HG03095 (cell line): ENCODE results near the gene PROX1.

ENCODE experiments used
- ATAC-seq: cut with Tn5 transposase; IDR thresholded peaks from one replicate; pipeline ENCODE4 v1.9.1; 2021; ENCODE audit warnings: moderate library complexity; ENCODE audit not compliant: unreplicated experiment

The PROX1 gene

GRCh38 chr1:213987927-213988506, at the start of gene PROX1:
Gene PROX1, plus strand, starts transcription at chr1:213987973. Its CDS starts 8,563 bp downstream, at chr1:213996536.
- ATAC-seq: no peak

DNA sequence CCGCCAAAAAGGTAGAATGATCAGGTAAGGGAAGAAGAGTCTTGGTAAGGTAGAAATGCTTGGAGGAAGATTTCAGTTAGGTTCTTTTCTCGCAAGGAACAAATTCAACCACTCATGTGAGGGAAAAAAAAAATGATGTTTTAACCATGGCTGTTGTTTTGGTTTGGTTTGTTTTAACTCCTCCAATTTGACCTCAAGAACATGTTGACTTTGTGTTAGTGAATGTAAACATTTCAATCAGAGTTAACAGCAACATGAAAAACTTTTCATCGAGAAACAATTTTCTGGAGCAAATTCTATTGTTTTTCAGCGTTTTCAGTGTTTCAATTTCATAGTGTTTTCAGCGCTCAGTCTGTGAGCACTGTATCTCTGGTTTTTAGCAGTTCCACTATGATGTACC, 49.0 kb upstream of the PROX1 start:
- ATAC-seq: no peak

DNA sequence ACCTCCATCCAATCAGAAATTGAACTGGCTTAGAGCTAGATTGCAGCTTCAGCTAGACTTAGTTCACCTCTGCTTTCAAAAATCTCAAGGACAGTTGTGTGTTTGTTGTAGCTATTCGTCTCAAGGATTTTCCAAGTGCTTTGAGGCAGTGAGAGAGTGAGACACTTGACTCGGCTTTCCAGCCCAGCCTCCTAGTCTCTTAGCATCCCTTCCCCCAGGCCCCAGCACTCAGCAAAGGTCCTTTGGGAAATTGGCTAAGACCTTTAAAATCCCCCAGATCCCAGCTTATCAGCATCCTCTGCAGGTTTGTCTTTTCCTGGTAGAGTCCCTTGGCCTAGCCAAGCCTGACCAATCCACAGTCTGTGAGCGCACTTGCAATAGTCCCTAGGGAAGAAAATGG, 47.9 kb upstream of the PROX1 start:
- ATAC-seq: no peak

GRCh38 chr1:213940947-213941346, 46.8 kb upstream of the PROX1 start:
- ATAC-seq: no peak

DNA sequence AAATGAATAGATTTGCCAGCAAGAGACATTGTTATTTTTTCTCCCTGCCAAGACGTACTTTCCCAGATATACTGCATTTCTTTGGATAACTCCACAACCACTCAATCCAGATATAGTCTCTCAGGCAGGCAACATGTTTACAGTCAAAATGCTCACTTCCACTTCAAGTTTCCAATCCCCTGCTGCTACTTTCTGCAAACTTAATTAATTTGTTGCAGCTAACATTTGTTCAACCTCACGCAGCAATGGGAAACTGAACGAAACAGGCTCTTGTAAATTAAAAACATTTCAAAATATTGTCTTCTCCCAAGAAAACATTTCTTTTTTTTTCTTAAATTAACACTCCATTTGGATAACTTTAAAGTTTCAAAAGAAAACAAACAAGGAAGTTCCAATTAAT, 45.7 kb upstream of the PROX1 start:
- no peak for ATAC-seq

GRCh38 chr1:213947200-213947801, 40.5 kb upstream of the PROX1 start:
- ATAC-seq: no peak

DNA sequence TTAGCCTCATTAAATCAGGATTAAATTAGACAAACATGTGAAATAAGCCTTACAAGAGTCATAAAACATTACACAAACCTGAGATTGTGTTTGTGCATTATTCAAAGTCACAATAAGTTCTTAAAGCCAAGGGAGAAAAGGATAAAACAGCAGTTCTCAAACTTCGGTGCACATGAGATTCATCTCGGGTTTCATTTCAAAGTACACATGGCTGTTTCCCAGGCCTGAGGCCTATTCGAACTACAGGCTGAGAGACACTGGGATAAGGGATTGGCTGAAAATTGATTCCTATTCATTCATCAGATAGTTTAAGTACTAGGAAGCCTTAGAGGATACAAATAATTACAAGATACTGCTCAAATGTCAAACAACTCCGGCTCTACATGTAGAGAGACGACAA, 35.9 kb upstream of the PROX1 start:
- no peak for ATAC-seq

DNA sequence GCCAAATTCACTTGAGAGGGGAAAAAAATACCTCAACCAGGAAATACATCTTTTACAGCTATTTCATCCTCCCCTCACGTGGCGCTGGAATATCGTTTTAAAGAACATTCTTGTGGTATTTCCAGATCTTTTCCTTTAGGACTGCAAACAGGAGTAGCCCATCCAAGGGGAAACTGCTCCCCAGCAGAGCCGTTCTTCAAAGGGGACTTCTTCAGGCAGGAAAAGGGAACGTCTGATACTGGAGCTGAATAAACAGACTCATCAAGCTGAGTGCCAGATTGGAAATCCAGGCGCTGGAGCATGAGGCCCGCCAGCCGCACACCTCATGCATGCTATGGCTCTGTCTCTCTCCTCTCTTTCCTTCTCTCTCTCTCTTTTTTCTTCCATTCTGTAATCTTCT, 34.0 kb upstream of the PROX1 start:
- ATAC-seq: no peak

DNA sequence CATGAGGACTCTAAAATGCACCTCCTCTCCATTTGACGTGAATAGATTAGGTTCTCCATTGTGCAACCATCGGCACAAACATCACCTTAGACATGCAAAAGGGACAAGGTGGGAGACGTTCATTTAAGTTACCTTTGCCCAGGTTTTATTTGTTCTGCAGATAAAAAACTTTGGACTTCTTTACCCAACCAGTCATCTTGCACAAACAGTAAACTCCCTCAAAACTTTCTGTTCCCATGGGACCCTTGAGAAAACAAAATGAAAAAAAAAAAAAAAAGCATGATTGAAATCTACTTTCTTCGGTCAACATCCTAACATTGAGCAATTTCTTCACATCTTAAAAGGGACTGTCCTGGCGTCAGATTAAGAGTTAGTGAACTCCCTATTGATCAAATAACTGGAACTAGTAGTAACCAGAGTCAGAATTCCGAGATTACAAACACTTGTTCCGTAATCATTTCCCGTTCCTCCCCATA, 31.4 kb upstream of the PROX1 start:
- ATAC-seq: no peak

- ATAC-seq: no peak
Observed at GRCh38 chr1:213958346-213958745, 29.4 kb upstream of the PROX1 start.

- no peak for ATAC-seq
Observed at GRCh38 chr1:213960963-213961362, 26.8 kb upstream of the PROX1 start.

DNA sequence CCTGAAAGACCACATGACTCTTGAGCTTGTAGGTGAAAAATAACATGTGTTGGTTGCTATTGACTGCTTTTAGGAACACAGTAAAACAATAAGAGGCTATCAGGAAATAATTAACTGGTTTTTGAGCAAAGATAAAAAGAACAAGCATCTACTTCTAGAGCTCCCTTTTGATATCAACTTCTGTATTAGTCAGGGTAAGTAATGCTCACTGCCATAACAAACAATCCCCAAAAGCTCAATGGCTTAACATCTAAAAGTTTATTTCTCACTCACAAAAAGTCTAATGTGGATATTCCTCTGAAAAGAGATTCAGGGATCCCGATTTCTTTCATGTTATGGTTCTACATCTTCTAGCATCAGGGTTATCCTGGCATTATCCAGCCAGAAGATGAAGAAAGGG, 25.3 kb upstream of the PROX1 start:
- ATAC-seq: no peak

DNA sequence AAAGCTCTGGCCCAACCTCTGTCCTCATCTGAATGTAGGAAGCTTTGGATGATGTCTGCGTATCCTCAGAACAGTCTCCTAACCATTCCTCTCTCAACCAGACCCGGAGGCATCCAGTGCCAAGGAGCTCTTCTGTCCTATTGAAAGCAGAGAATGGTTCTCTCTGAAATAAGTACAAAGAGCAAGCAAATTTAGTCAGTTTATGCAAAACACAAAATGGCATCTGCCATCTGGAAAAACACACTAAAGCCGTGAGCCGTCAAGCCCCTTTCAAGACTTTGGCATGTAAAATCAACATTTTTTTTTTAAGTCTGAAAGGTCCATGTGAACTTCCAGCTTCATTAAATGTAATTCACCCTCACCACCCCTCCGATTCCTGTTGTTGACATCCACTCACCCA, 21.7 kb upstream of the PROX1 start:
- no peak for ATAC-seq

GRCh38 chr1:213968146-213968825, 19.5 kb upstream of the PROX1 start:
- no peak for ATAC-seq

GRCh38 chr1:213969958-213970555, 17.7 kb upstream of the PROX1 start:
- no peak for ATAC-seq

GRCh38 chr1:213972141-213972540, 15.6 kb upstream of the PROX1 start:
- ATAC-seq: no peak

DNA sequence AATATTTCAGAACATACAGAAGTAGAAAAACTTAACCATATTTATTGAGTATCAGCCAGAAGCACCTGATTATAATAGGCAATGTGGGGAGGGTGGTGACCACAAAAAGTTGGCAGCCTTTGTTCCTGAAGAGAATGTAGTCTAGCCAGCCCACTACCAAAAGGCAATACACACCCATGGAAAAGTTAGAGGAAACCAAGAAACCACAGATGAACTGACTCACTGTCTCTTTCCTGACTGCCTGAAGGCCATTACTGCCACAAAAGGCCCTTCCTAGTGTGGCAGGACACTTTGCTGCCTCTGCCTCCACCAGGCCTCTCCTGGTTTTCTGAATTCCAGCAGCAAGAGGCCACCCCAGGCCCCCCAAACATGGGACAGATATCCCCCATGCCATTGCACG, 14.6 kb upstream of the PROX1 start:
- no peak for ATAC-seq

- ATAC-seq: no peak
Observed at GRCh38 chr1:213976665-213977485, 10.9 kb upstream of the PROX1 start.

- no peak for ATAC-seq
Observed at GRCh38 chr1:213977486-213977842, 10.3 kb upstream of the PROX1 start.

- no peak for ATAC-seq
Observed at GRCh38 chr1:213977909-213978308, 9.9 kb upstream of the PROX1 start.
